GM18499 (cell line): Measurements from ENCODE around the gene NRIP3.

ENCODE experiments used
- ATAC-seq: cut with Tn5 transposase; IDR thresholded peaks from one replicate; pipeline ENCODE4 v1.9.1; 2021; ENCODE audit warnings: moderate number of reproducible peaks; ENCODE audit not compliant: insufficient read depth, unreplicated experiment

NRIP3 gene

DNA sequence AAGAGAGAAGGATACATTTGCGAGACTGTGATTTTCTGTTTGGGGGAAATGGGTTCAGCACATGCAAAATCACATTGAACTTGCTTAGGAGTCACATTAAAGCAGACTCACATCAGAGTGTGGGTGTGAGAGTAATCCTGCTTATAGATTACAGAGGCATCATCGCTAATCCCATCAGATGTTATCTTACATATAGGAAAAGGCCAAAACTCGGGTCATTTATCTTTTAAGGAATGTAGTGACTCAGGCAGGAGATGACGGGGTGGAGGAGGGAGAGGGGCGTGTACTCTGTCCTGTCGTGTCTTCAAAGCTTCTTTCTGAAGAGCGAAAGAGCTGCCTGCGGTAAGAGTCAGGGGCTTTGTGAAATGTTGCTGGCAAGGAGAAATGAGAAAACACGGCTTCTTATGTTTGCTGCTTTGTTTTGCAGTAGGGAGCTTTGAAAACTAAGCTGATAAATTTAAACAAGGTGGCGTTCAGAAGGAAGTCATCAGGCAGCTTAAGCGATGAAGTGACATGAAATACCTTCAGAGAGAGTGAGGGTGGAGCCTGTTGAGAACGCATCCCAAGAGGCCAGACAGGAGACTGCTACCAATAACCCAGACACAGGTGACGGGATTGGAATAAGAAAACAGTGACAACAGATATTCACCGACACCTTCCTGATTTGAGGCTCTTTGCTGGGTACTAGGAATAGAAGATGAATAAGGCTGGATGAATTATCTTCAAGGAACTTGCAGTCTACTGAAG, 68.9 kb downstream of the NRIP3 start:
- ATAC-seq: no peak

DNA sequence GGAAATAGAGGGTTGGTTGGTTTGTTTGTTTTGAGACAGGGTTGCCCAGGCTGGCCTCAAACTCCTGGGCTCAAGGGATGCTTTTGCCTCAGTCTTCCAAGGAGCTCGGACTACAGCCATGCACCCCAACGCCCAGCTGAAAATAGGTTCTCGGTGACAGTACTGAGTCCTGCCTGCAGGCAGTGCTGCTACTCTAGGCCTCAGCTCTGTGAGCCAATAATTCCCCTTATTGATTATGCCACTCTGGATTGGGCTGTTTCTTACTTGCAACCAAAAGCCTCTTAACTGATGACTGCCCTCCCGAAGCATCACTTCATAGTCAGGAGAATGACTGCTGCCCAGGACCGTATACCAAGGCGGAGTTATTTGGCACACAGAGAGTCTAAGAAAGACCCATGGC, 69.9 kb downstream of the NRIP3 start:
- no peak for ATAC-seq

DNA sequence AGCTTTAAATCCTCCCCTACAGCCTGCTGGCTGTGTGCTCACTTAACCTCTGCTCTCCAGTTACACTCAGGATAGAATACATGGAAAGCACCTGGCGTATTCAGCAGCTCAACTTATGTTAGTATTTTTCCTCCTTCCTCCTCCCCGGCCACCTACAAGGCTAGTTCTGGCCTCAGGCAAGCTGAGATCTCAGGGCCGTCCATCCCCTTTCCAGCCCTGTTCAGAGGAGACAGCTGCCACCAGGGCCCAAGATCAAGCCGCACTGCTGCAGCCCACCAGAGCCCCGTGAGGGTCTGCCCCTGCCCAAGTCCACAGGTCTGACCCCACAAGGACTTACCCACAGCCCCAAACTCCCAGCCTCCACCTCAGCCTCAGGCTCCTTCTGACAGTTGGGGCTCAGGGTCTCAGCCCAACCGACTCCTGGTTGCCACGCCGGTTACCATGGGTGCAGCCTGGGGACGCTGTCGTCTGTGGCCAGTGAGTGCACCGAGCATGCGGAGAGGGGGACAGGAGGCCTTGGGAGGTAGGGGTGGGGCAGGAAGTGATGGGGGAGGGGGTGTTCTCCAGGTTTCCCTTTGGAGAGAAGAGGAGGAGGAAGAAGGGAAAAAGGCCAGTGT, 71.1 kb downstream of the NRIP3 start, which contains the start of gene C11orf16:
Gene C11orf16 (minus strand): TSS at position 384 of the 617 bp plus-strand sequence. CDS start 639 bp downstream, outside the sequence.
- no peak for ATAC-seq
